Measurements from ENCODE around the gene IL23R.
"Not testable (repeated sequence)": the region's sequence is repeated elsewhere in the genome, so short reads cannot be mapped to it uniquely, and the experiment has no call there.

Gene IL23R

GRCh38 chr1:67166196-67166595 is at the start of gene IL23R:
Gene IL23R (plus strand): TSS chr1:67166454. CDS start chr1:67168121, 1,667 bp downstream.
- DNase-seq: no peak

- no peak for DNase-seq
Observed at GRCh38 chr1:67118191-67118590, 48.1 kb upstream of the IL23R start.

GRCh38 chr1:67118646-67119045 is 47.6 kb upstream of the IL23R start:
- DNase-seq: no peak

- no peak for DNase-seq
Observed at GRCh38 chr1:67120855-67121619, 45.2 kb upstream of the IL23R start.

- no peak for DNase-seq
Observed at GRCh38 chr1:67124455-67124854, 41.8 kb upstream of the IL23R start.

- no peak for DNase-seq
Observed at GRCh38 chr1:67126111-67126746, 40.0 kb upstream of the IL23R start.

GRCh38 chr1:67126974-67127373 is 39.3 kb upstream of the IL23R start:
- no peak for DNase-seq

- no peak for DNase-seq
Observed at GRCh38 chr1:67130673-67131072, 35.6 kb upstream of the IL23R start.

- no peak for DNase-seq
Observed at GRCh38 chr1:67133177-67133576, 33.1 kb upstream of the IL23R start.

- no peak for DNase-seq
Observed at GRCh38 chr1:67134695-67135094, 31.6 kb upstream of the IL23R start, which contains the start of gene C1orf141. Gene C1orf141 (minus strand): TSS chr1:67134970. CDS start chr1:67127240, 7,730 bp downstream.

- no peak for DNase-seq
Observed at GRCh38 chr1:67135354-67135753, 30.9 kb upstream of the IL23R start.

- no peak for DNase-seq
Observed at GRCh38 chr1:67137307-67137753, 28.9 kb upstream of the IL23R start.

GRCh38 chr1:67138813-67139499 is 27.3 kb upstream of the IL23R start:
- no peak for DNase-seq

GRCh38 chr1:67140460-67140859 is 25.8 kb upstream of the IL23R start:
- no peak for DNase-seq

GRCh38 chr1:67141832-67142231 is 24.4 kb upstream of the IL23R start:
- DNase-seq: not testable (repeated sequence)

GRCh38 chr1:67142931-67143330 is 23.3 kb upstream of the IL23R start:
- no peak for DNase-seq

GRCh38 chr1:67143966-67144365 is 22.3 kb upstream of the IL23R start:
- DNase-seq: no peak

GRCh38 chr1:67144696-67145095 is 21.6 kb upstream of the IL23R start:
- DNase-seq: no peak

- no peak for DNase-seq
Observed at GRCh38 chr1:67146101-67146500, 20.2 kb upstream of the IL23R start.

- no peak for DNase-seq
Observed at GRCh38 chr1:67146539-67146938, 19.7 kb upstream of the IL23R start.

GRCh38 chr1:67147973-67148372 is 18.3 kb upstream of the IL23R start:
- not testable (repeated sequence) for DNase-seq

GRCh38 chr1:67148516-67149178 is 17.6 kb upstream of the IL23R start:
- DNase-seq: no peak

GRCh38 chr1:67149179-67149770 is 17.0 kb upstream of the IL23R start:
- peak; percentile 63 for DNase-seq
